GM12872 (cell line): ENCODE data around the gene ABI3BP.

Experiments used
- TF ChIP-seq, protein P1 (sequence below): IDR thresholded peaks from 3 replicates; pipeline ENCODE4 v1.5.1; 2011; ENCODE audit warnings: low read depth, mild to moderate bottlenecking, low read length, moderate library complexity; ENCODE audit not compliant: insufficient read depth

The ABI3BP gene

GRCh38 chr3:100941041-100941440, 52.2 kb downstream of the ABI3BP start:
- TF ChIP-seq, protein P1, sequence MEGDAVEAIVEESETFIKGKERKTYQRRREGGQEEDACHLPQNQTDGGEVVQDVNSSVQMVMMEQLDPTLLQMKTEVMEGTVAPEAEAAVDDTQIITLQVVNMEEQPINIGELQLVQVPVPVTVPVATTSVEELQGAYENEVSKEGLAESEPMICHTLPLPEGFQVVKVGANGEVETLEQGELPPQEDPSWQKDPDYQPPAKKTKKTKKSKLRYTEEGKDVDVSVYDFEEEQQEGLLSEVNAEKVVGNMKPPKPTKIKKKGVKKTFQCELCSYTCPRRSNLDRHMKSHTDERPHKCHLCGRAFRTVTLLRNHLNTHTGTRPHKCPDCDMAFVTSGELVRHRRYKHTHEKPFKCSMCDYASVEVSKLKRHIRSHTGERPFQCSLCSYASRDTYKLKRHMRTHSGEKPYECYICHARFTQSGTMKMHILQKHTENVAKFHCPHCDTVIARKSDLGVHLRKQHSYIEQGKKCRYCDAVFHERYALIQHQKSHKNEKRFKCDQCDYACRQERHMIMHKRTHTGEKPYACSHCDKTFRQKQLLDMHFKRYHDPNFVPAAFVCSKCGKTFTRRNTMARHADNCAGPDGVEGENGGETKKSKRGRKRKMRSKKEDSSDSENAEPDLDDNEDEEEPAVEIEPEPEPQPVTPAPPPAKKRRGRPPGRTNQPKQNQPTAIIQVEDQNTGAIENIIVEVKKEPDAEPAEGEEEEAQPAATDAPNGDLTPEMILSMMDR: no peak

DNA sequence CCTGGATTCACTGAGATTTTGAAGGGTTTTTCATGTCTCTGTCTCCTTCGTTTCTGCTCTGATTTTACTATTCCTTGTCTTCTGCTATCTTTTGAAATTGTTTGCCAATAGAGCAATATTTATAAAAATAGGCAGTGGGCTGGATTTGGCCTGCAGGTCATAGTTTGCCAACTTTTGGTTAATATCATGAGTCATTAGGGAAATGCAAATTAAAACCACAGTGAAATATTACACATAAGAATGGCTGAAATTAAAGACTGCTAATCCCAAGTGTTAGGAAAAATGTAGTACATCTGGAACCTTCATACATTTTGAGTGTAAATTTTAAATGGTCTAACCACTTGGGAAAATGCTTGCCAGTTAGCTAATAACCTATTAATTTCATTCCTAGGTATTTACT, 56.3 kb downstream of the ABI3BP start:
- TF ChIP-seq, protein P1: no peak

DNA sequence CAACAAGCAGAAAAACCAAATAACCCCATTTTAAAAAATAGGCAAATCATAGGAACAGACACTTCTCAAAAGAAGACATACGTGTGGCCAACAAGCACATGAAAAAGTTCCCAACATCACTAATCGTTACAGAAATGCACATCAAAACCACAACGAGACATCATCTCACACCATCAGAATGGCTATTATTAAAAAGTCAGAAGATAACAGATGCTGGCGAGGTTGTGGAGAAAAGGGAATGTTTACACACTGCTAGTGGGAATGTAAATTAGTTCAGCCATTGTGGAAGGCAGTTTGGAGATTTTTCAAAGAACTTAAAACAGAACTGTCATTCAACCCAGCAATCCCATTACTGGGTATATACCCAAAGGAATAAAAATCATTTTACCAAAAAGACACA, 60.7 kb downstream of the ABI3BP start:
- TF ChIP-seq, protein P1: no peak

DNA sequence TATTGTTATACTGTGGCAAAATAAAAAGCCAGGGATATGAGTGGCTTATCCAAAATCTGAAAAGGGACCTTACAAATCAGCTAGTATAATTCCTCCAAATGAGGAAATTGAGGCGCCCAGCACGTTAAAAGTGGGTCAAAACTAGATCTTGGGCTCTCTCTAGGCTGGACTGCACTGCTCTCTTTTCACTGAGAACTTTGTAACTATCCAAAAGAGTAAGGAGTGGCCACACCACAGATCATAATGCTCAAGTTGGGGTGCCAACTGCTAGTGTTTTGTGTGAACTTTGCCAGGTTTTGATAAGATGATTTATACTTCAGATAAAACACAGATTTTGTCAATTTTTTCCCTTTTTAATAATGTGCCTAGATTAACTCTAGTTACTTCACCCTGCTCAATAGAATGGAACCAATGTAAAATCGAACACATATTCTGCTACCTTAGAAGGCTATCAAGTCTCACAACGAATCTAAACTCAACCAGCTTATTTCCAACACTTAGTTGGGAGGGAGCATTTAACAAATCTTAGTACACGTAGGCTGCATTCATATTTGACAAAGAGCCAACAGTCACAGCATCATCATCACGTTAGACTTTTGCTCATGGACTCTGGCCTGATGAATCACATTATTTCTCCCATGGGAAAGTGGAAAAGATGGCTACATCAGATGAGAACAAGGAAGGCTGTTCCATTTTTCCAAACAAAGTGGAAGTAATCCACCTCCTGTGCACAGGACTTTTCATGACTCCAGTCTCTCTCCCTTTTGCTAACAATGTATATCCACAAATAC, 64.4 kb downstream of the ABI3BP start:
- TF ChIP-seq, protein P1: no peak

GRCh38 chr3:100927775-100928174, 65.4 kb downstream of the ABI3BP start:
- TF ChIP-seq, protein P1: no peak

GRCh38 chr3:100915706-100916495, 77.3 kb downstream of the ABI3BP start:
- TF ChIP-seq, protein P1: no peak

DNA sequence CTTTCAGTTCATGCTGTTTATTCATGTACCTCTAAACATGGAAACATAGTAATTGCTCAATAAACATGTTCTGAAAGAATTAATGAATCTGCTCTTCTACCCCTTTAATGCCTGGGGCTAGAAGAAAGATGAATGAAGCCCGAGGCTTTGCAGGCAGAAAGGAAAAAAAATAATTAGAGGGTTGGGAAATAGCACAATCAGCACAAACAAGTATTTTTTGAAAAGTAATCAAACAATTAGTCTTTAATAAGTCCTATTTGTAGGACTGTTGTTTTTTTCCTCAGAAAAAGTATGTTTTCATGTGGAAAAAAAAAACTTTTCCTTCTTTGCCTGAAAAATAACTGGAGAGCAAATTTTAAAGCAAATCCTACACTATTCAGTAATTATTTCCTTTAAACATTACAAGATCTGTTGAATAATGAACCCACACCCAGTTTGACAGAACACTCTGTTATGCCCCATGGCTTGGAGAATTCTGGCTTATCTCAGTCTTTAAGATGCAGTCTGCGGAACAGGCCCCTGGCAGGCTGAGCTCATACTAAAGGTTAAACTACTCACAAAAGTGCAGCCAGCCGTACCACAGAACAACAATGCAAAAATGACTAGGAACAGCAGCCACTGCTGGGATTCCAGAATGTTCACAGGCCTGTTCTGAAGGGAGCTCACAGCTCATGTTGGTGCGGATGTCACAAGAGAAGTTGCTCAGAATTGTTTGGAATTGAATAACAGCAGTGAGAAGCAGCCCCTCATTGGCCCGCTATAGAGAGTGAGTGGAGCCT, 79.2 kb downstream of the ABI3BP start:
- TF ChIP-seq, protein P1: no peak
